HepG2 (cell line): ENCODE results near the gene CKS2. TPM values are rescaled to one million over a fixed set of nuclear protein-coding genes. Genes with fewer than 3 reads are reported as not detected.

ENCODE experiments used
- HNRNPUL1 ChIP-seq: fragments of 200-400 bp; formaldehyde crosslinking; IDR thresholded peaks from 2 replicates; pipeline ENCODE4 v1.6.1; 2017; ENCODE audit warnings: low read depth, mild to moderate bottlenecking, low read length, moderate library complexity
- JUND ChIP-seq: sonication (generic); formaldehyde crosslinking; IDR thresholded peaks from 2 replicates; pipeline ENCODE4 v1.8.0; 2022; ENCODE audit warnings: mild to moderate bottlenecking, missing genetic modification reagents
- MEIS1 ChIP-seq: sonication (generic); formaldehyde crosslinking; IDR thresholded peaks from 2 replicates; pipeline ENCODE4 v1.9.0; 2021; ENCODE audit warnings: mild to moderate bottlenecking, missing genetic modification reagents, moderate library complexity, borderline replicate concordance
- PITX1 ChIP-seq: sonication (generic); formaldehyde crosslinking; IDR thresholded peaks from 2 replicates; pipeline ENCODE4 v1.5.1; 2020; ENCODE audit warnings: mild to moderate bottlenecking, missing genetic modification reagents
- RELA ChIP-seq: sonication (generic); formaldehyde crosslinking; IDR thresholded peaks from 2 replicates; pipeline ENCODE4 v1.4.0; 2020; ENCODE audit warnings: missing genetic modification reagents
- REXO4 ChIP-seq: sonication (generic); formaldehyde crosslinking; IDR thresholded peaks from 2 replicates; pipeline ENCODE4 v1.8.0; 2022; ENCODE audit warnings: missing genetic modification reagents, mild to moderate bottlenecking, borderline replicate concordance
- SP2 ChIP-seq: sonication (generic); formaldehyde crosslinking; IDR thresholded peaks from 2 replicates; pipeline ENCODE4 v1.5.1; 2020; ENCODE audit warnings: mild to moderate bottlenecking, missing genetic modification reagents
- THAP11 ChIP-seq: IDR thresholded peaks from 2 replicates; pipeline ENCODE4 v1.6.1; 2016; ENCODE audit warnings: missing biosample characterization, missing genetic modification reagents
- WIZ ChIP-seq: sonication (generic); formaldehyde crosslinking; IDR thresholded peaks from 2 replicates; pipeline ENCODE4 v1.5.1; 2020; ENCODE audit warnings: mild to moderate bottlenecking, missing genetic modification reagents
- ZFP36L1 ChIP-seq: sonication (generic); formaldehyde crosslinking; IDR thresholded peaks from 2 replicates; pipeline ENCODE4 v1.8.0; 2022; ENCODE audit warnings: mild to moderate bottlenecking, missing genetic modification reagents, moderate library complexity
- ZNF354B ChIP-seq: sonication (generic); formaldehyde crosslinking; IDR thresholded peaks from 2 replicates; pipeline ENCODE4 v1.8.0; 2022; ENCODE audit warnings: mild to moderate bottlenecking, missing genetic modification reagents
- ZNF543 ChIP-seq: sonication (generic); formaldehyde crosslinking; IDR thresholded peaks from 2 replicates; pipeline ENCODE4 v1.4.0; 2020; ENCODE audit warnings: mild to moderate bottlenecking, missing genetic modification reagents
- ZNF589 ChIP-seq: sonication (generic); formaldehyde crosslinking; conservative IDR thresholded peaks from 2 replicates; pipeline ENCODE4 v1.8.0; 2022; ENCODE audit warnings: mild to moderate bottlenecking, moderate library complexity, missing genetic modification reagents
- ZNF598 ChIP-seq: sonication (generic); formaldehyde crosslinking; IDR thresholded peaks from 2 replicates; pipeline ENCODE4 v1.5.1; 2020; ENCODE audit warnings: mild to moderate bottlenecking, missing genetic modification reagents, borderline replicate concordance
- ZNF883 ChIP-seq: sonication (generic); formaldehyde crosslinking; IDR thresholded peaks from 2 replicates; pipeline ENCODE4 v1.5.1; 2020; ENCODE audit warnings: mild to moderate bottlenecking, missing genetic modification reagents; ENCODE audit errors: not compliant biosample characterization
- polyA plus RNA-seq, 8 experiments: library from polyadenylated mRNA; depleted of rRNA in 3 of 8; stranded (reverse) in 7 of 8; unstranded in 1 of 8; fragments of >200 nt; fragmentation: Illumina TruSeq in 4 of 8; extraction: Trizol in 4 of 8; gene quantifications; 2 replicates each; pipeline versions ENCODE4 v1.2.1 to v1.2.3, GENCODE V29; 2011 to 2016; ENCODE audit warnings: low read depth in 4 of 8, missing spikeins in 1 of 8, mixed read lengths in 1 of 8; ENCODE audit not compliant: insufficient read depth in 1 of 8
- total RNA-seq, 5 experiments: library from RNA; depleted of rRNA; stranded (reverse); fragments of >200 nt; fragmentation: Illumina TruSeq; extraction: Trizol; gene quantifications; 2 replicates each; pipeline ENCODE4 v1.2.3, GENCODE V29; 2016; ENCODE audit warnings: low read depth in 1 of 5
- TF ChIP-seq, protein P1 (sequence below): sonication (generic); formaldehyde crosslinking; IDR thresholded peaks from 2 replicates; pipeline ENCODE4 v1.4.0; 2020; ENCODE audit warnings: missing genetic modification reagents, borderline replicate concordance
- TF ChIP-seq, protein P2 (sequence below): sonication (generic); formaldehyde crosslinking; IDR thresholded peaks from 2 replicates; pipeline ENCODE4 v1.4.0; 2020; ENCODE audit warnings: missing genetic modification reagents

The CKS2 gene
- total and polyA plus RNA-seq, 2 of the 13 experiments (the other 11 are each of a cell fraction or from before 2014, with no cell fraction given): 251 to 317 TPM

DNA sequence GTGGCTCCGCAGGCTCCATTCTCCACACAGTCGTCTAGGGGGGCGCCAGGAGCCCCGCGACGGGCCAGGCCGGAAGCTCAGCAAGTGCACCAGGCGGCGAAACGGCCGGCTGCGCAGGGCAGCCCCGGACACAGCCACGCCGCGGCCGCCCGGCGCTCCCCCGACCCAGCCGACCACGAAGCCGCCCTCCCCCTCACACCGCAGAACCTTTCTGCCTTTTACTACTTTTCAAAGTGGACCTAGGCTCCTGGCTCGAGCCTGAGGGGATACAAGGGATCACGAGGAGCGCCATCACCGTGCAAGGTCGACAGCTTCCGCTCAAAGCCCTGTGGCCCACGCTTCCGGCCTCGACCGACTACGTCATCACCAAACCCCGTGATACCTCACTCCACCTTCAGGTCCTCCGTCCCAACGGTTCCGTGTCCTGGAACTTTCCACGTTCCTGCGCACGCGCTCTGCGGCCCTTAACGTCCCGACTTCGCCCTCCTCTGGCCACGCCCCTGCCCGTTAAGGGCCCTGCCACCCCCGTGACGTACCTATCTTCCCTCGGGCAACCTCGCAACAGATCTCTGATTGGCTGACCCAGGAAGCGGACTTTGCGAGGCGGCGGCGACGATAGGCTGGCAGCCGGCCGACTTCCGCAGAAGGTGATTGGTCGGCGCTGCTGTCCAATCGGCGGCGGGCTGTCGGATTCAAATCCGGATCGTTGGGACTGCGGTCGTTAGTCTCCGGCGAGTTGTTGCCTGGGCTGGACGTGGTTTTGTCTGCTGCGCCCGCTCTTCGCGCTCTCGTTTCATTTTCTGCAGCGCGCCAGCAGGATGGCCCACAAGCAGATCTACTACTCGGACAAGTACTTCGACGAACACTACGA lies at the start of gene CKS2 (continued):
- TF ChIP-seq PITX1 (CRISPR knock-in tag): 0 out of 2 replicates have a peak, but pooled peaks have one; percentile 38
- TF ChIP-seq ZNF883 (CRISPR knock-in tag): peak; percentile 47
- TF ChIP-seq ZNF354B (CRISPR knock-in tag): peak; percentile 39; the same call in 1 of the 2 replicates
- peak; percentile 60 for TF ChIP-seq SP2 (CRISPR knock-in tag)
- TF ChIP-seq, protein P1, sequence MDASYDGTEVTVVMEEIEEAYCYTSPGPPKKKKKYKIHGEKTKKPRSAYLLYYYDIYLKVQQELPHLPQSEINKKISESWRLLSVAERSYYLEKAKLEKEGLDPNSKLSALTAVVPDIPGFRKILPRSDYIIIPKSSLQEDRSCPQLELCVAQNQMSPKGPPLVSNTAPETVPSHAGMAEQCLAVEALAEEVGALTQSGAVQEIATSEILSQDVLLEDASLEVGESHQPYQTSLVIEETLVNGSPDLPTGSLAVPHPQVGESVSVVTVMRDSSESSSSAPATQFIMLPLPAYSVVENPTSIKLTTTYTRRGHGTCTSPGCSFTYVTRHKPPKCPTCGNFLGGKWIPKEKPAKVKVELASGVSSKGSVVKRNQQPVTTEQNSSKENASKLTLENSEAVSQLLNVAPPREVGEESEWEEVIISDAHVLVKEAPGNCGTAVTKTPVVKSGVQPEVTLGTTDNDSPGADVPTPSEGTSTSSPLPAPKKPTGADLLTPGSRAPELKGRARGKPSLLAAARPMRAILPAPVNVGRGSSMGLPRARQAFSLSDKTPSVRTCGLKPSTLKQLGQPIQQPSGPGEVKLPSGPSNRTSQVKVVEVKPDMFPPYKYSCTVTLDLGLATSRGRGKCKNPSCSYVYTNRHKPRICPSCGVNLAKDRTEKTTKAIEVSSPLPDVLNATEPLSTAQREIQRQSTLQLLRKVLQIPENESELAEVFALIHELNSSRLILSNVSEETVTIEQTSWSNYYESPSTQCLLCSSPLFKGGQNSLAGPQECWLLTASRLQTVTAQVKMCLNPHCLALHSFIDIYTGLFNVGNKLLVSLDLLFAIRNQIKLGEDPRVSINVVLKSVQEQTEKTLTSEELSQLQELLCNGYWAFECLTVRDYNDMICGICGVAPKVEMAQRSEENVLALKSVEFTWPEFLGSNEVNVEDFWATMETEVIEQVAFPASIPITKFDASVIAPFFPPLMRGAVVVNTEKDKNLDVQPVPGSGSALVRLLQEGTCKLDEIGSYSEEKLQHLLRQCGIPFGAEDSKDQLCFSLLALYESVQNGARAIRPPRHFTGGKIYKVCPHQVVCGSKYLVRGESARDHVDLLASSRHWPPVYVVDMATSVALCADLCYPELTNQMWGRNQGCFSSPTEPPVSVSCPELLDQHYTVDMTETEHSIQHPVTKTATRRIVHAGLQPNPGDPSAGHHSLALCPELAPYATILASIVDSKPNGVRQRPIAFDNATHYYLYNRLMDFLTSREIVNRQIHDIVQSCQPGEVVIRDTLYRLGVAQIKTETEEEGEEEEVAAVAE: peak; percentile 33; the same call in 1 of the 2 replicates
- 0 out of 2 replicates have a peak, but pooled peaks have one; percentile 80 for TF ChIP-seq ZNF598 (CRISPR knock-in tag)
- TF ChIP-seq REXO4 (CRISPR knock-in tag): no peak; the same call in 1 of the 2 replicates
- TF ChIP-seq THAP11 (CRISPR knock-in tag): peak; percentile 88
- TF ChIP-seq JUND (CRISPR knock-in tag): no peak; the same call in 1 of the 2 replicates
- peak; percentile 49; the same call in 1 of the 2 replicates for TF ChIP-seq ZFP36L1 (CRISPR knock-in tag)
- TF ChIP-seq ZNF543 (CRISPR knock-in tag): peak; percentile 62
- TF ChIP-seq MEIS1: peak; percentile 27; the same call in 1 of the 2 replicates
- TF ChIP-seq, protein P2, sequence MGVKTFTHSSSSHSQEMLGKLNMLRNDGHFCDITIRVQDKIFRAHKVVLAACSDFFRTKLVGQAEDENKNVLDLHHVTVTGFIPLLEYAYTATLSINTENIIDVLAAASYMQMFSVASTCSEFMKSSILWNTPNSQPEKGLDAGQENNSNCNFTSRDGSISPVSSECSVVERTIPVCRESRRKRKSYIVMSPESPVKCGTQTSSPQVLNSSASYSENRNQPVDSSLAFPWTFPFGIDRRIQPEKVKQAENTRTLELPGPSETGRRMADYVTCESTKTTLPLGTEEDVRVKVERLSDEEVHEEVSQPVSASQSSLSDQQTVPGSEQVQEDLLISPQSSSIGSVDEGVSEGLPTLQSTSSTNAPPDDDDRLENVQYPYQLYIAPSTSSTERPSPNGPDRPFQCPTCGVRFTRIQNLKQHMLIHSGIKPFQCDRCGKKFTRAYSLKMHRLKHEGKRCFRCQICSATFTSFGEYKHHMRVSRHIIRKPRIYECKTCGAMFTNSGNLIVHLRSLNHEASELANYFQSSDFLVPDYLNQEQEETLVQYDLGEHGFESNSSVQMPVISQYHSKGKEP (CRISPR knock-in tag): no peak
- no peak for TF ChIP-seq WIZ
- no peak for TF ChIP-seq HNRNPUL1
- no peak; the same call in 1 of the 2 replicates for TF ChIP-seq ZNF589
- TF ChIP-seq RELA: no peak
- TF ChIP-seq, all 625 proteins: peak for 274
